HG02623 (cell line): ENCODE data around the gene CDH20.

Experiments
- ATAC-seq: cut with Tn5 transposase; IDR thresholded peaks from one replicate; pipeline ENCODE4 v1.9.1; 2021; ENCODE audit warnings: moderate library complexity; ENCODE audit not compliant: unreplicated experiment

CDH20 gene

DNA sequence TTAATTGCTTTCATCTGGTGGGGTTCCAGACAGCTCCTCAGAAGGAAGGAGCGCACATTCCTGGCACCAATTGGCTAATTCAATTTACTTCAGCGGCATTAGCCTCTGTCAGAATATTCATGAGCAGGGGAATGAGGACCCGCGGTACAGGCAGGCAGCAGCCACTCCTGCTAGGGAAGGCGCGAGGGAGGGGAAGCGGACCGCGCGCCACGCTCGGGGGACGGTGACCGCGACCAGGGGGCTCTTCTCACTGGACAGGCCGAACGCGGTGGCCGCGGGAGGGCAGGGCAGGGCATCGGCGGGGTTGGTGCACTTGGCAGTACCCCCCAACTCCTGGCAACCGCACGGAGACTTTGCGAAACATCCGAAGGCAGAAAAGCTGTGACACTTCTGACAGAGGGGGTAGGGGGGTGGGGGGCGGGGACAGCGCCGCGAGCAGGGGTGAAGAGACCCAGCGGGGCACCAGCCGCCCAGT is at the start of gene CDH20:
Gene CDH20, plus strand, starts transcription at position 160 of the 475 bp plus-strand sequence.
- no peak for ATAC-seq

GRCh38 chr18:61284039-61284438 is 49.2 kb upstream of the CDH20 start:
- ATAC-seq, result no peak

DNA sequence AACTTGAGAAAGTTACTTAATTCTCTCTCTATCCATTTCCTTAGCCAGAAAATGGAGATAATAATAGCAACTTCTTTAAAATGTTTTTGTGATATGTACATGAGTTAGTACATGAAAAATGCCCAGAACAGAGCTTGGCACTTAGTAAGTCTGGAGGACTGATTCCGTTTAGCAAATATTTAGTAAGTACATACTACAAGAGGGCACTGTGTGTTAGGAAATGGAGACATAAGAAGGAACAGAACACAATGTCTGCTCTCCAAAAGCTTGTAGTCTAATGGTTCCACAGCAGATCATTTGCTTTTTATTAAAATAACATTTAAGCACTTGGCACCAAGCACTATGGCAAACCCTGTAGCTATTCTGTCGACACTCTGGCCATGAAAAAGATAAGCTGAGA is 47.5 kb upstream of the CDH20 start:
- ATAC-seq, result no peak

DNA sequence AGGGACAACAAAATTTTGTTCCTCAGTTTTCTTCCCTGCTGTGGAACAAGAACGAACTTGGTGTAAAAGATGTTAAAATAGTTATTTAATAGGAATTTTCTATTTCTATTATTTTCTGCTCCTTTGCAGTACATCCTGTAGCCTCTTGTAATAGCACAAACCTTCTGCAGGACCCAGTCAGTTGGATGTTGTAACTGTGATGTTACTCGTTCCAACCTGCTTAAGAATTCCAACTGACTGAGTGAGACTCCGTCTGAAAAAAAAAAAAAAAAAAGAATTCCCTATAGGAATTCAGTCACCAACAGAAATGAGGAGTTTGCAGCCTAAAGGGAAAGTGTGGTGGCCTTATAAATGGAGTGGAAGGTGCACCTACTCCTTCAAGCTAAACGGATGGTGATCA is 46.4 kb upstream of the CDH20 start:
- no peak for ATAC-seq

DNA sequence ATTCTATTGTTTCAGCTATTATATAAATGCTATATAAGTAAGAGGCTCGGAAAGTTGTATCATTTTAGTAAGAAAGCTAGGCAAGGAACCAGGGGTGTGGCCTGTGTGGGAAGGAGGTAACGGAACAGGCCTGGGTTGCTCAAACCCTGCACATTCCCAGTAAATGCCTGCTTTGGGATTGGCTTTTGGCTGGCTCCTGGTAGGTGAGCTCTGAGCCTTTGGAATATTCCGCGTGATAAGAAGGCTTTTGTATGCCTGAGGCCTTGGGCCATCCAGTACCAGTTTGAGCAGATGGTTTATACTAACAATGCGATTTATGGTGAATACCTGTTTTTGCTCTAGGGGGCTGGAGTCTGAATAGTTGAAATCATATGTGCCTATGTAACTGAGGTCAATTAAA is 42.6 kb upstream of the CDH20 start:
- ATAC-seq, result no peak

- ATAC-seq, result no peak
Observed at GRCh38 chr18:61292280-61293035, 40.8 kb upstream of the CDH20 start.

GRCh38 chr18:61295153-61295552 is 38.1 kb upstream of the CDH20 start:
- no peak for ATAC-seq

DNA sequence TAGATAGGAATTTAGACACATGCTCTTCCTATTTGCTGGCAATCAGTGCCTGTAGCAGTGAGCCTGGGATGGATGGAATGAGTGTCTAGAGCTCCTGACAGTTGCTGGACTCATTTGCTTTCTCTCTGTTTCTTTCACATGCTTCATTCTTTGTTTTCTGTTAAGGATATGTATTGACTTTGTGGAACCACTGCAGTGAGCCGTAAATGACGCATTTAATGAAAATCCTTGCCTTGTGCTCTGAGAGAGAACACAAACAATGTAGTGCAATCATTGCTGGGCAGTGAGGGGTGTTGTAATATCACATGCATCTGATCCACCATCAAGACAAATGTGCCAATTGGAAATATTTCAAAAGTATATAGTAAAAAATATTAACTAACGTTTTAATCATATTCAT is 25.2 kb upstream of the CDH20 start:
- ATAC-seq, result no peak

DNA sequence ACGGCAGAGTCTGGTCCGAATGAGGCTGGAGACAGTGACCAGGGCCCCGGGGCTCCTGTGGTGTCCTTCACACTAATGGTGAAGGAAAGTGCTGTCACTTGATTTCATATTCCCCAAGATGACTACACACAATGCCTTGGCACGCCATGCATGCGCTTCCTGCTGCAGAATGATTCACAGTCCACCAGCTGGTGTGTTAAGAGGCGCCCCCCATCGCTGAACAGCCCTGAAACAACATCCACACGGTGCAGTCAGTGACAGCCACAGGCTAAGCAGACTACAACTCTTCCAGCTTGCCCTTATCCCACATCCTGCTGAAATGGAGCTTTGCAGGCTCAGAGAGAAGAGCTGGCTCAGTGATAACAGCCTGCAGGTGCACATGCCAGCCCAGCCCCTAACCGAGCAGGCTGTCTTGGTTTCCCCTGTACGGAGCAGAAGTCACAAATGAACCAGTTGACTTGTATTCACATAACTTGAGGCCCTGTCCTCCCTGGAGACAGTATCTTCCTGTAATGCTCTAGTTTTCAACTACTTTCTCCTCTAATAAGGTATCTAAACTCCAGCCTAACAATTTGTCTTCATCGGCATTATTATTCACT is 24.3 kb upstream of the CDH20 start:
- ATAC-seq, result no peak

DNA sequence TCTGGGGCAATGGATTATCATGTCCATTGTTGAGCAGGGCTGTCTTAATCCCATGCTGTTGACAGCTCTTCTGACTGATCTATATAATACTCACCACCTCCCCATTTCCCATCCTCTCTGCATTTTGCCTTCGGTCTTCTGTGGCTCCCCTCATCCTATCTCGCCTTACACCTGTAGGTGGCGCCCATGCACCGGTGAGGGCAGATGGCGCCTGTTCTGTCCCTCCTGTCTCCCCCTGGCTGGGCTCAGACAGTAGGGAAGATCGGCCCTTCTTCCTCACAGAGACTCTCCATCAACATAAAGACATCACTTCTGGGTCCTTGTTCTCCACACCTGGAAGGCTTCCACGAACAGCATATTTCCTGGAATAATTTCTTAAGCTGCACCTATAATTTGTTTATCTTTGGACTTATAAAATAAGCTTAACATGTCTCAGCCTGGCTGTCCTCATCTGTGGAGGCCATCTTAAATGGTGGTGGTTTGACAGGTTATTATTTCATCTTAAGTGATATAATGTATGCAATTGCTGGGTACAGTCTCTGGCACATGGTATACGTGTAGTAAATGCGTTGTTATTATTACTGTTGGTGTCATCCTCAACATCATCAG is 10.9 kb upstream of the CDH20 start:
- peak; percentile 98 for ATAC-seq

- ATAC-seq, result no peak
Observed at GRCh38 chr18:61323951-61324350, 9.3 kb upstream of the CDH20 start.

- no peak for ATAC-seq
Observed at GRCh38 chr18:61326407-61326806, 6.8 kb upstream of the CDH20 start.

- ATAC-seq, result no peak
Observed at GRCh38 chr18:61329398-61329797, 3.8 kb upstream of the CDH20 start.

GRCh38 chr18:61331051-61331450 is 2.2 kb upstream of the CDH20 start:
- ATAC-seq, result no peak

GRCh38 chr18:61333746-61334490 is 688 bp downstream of the CDH20 start:
- no peak for ATAC-seq

DNA sequence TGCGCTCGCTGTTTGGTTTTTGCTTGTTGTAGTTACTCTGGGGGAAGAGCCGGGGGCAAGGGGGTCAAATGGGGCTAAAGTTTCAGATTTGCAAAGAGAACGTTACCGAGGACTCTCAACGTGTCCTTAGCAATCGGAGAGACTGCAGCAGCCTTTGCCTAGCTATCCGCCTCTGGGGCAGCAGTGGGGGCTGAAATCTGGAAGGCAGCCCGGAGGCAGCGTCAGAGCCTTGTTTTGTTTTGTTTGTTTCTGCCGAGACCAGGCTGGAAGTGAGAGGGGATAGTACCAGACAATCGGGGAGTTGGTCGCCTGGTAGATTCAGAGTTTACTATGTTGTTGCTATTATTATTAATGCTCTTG is 1.2 kb downstream of the CDH20 start:
- ATAC-seq, result no peak

- no peak for ATAC-seq
Observed at GRCh38 chr18:61334951-61335683, 1.9 kb downstream of the CDH20 start.

- ATAC-seq, result no peak
Observed at GRCh38 chr18:61335684-61336555, 2.7 kb downstream of the CDH20 start.

- ATAC-seq, result no peak
Observed at GRCh38 chr18:61336766-61337165, 3.5 kb downstream of the CDH20 start.

- ATAC-seq, result no peak
Observed at GRCh38 chr18:61337527-61337926, 4.3 kb downstream of the CDH20 start.
